Measurements from ENCODE around the gene ZBP1.
A peak's percentile ranks its signal among the peaks of the same experiment; 100 is the strongest.

ZBP1 gene

GRCh38 chr20:57616143-57616951 lies 3.9 kb downstream of the ZBP1 start:
- no peak for DNase-seq

DNA sequence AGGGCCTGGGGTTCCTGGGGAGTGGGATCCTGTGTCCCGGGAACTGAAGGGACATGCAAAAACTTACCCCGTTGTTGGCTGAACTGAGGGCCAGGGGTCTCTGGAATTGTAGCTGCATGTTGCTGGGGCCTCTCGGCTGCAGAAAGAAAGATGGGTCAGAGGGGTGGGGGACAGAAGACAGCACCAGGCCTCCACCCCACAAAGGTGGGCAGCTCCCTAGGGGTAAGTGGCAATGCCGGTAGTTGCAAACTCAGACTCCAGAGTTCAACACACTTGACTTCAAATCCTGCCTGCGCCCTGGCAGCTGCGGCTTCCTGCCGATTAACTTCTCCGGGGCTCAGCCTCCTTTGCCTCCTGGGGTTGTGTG lies 4.8 kb downstream of the ZBP1 start:
- no peak for DNase-seq

GRCh38 chr20:57614490-57615444 lies 5.5 kb downstream of the ZBP1 start:
- no peak for DNase-seq

DNA sequence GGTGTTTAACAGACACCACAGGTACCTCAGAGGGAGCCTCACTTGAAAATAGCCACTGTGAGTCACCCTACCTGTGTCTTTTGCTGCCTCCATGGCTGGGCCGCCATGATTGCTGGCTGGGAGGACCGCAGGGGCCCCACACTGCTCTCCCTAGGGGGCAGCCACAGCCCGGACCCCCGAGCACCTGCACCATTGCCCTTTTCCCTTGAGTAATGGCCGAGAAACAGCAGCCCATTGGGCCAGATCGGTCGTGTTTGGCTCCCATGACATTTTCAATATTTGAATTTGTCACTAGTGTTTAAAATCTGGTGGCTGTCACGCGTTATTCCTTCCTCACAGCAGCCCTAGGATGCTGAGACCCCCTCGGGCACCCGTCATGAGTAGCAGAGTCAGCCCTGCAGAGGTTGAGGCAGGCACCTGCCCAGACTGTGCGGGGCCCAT lies 6.7 kb downstream of the ZBP1 start:
- no peak for DNase-seq

GRCh38 chr20:57612916-57613315 lies 7.3 kb downstream of the ZBP1 start:
- no peak for DNase-seq

- no peak for DNase-seq
These were observed 7.8 kb downstream of the ZBP1 start for GRCh38 chr20:57612436-57612835.

GRCh38 chr20:57611586-57612311 lies 8.5 kb downstream of the ZBP1 start:
- DNase-seq, result no peak

DNA sequence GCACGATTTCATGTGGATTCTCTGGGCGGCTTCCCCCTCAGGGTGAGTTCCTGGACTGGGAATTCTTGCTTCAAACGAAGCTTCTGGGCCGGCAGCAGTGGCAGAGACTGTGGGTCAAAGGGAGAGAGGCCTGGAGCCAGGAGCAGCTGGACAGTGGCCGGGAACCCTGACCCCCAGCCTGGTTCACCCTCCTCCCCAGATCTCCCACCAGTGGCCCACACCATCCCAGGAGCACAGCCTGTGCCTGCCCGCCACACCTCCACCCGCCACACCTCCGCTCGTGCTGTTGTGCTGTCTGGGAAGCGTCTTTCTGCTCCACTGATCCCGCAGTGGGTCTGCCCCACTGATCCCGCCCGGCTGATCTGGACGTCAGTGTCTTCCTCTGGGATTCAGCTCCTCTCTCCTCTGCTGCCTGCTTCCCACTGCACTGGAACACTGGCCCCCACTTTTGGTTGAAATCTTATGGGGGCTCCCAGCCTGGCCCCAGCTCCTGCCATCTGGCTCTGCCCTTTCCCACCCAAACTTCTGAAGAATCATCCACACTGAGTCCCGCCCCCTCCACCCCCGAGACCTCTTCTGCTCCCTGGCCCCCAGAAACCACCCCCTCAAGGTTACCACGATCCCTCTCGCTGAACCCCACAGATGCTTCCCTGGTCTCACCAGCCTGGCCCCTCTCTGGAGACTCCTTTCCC lies 9.8 kb downstream of the ZBP1 start:
- no peak for DNase-seq

DNA sequence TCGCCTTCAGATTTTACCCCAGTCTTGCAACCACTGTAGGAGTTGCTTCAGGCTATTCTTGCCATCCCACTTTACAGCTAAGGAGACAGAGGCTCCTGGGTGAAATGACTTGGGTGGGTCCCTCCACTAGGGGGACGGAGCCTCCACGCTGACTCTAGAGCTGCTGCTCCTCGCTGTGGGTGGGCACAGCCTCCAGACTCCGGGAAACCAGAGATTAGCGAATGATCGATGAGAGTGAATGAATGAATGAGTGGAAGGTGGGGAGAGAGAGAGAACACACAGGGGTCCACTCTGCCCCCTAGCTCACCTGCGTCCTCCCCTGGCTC lies 10.4 kb downstream of the ZBP1 start:
- DNase-seq, result no peak

DNA sequence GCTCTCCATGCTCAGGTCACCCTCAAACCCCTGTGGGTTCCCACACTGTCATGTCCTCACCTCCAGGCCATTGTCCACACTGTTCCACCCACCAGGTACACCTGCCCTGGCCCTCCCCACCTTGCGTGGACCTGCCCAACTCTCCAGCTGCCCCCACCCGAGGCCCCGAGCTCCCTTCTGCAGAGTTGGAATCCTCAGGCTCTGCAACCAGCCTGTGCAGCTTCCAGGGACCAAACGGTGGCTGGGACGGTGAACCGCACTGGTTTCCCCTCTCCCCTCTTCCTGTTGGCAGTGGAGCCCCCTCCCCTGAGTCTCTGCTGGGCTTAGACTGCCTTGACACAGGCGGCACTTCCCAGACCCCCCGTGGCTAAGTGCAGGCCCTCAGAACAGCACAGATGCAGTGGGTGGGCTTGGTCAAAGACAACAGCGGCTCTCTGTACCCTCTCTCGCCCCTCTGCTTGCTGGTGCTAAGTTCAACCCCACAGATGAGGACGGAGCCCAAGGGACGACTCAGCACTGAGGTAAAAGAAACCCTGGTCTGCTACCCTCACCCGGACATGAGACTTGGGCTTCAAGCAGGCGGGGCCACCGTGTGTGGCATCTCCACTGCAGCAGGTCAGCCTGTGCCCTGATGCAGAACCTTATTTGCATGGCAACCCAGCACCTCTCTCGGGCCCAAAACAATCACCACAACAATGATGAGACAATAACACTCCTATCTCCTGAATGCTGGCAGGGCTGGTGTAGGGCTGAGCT lies 11.0 kb downstream of the ZBP1 start:
- no peak for DNase-seq

DNA sequence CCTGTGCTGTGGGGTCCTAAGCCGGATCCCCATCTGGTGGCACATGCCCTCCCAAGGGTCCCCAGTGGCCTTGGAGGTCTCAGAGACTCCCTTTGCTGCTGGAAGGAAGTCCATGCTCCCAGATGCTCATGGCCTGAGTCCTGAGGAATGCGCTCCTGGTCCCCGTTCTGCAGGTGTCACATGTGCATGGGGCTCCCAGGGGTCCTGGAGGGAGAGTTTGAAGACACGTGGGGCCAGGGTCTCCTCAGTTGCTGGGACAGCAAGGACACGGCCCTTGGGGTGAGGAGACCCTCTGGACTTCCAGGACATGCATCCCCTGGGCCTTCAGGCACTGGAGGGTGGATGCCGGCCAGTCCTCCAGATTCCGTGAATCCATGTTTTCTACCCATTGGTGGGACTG lies 11.7 kb downstream of the ZBP1 start:
- no peak for DNase-seq

GRCh38 chr20:57605878-57606277 lies 14.3 kb downstream of the ZBP1 start:
- DNase-seq, result no peak

DNA sequence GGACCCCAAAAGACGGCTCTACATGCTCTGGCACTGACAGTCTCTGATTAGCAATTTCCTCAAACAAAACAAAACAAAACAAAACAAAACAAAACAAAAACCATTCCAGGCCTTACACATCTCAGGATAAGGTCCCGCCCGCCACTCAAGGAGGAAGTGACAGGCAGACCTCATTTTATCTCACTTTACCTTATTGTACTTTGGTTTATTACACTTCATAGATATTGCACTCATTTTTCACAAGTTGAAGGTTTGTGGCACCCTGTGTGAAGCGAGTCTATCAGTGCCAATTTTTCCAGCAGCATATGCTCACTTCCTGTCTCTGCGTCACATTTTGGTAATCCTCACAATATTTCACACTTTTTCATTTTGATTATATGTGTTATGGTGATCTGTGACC lies 15.2 kb downstream of the ZBP1 start:
- DNase-seq, result peak; percentile 65

GRCh38 chr20:57603120-57603519 lies 17.1 kb downstream of the ZBP1 start:
- no peak for DNase-seq

DNA sequence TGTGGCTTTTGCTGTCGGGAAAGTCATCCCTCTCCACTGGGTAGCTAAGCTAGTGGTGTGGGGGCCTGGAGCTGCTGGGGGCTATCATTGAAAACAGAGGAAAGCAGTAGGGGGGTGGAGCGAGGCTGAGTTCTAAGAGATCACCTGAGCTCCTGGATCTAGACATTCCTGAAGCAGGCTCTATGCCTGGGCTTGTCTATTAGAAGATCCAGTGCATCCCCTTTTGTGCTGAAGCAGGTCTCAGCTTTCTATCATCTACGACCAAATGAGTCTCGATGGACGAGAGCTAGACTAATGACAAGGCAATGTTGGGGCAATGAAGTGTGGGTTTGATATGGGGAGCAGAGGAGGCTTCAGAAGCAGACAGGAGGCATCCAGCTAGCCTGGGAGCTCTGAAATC lies 18.5 kb downstream of the ZBP1 start:
- DNase-seq, result no peak

DNA sequence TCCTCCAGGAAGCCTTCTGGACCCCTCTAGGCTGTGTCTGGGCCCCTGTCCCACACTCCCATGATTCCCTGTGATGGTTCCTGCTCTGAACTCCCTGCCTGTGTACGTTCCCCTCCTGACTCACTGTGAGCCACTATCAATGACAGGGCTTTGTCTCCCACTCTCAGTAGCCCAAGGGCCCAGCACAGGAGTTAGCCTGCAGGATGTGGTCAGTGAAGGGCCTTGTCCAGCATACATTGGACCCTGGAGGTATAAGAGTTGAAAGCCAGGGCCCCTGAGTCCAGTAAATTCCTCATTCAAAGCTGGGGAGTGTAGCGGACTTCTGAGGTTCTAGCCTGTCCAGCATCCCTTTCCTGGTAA lies 19.0 kb downstream of the ZBP1 start:
- DNase-seq, result no peak

DNA sequence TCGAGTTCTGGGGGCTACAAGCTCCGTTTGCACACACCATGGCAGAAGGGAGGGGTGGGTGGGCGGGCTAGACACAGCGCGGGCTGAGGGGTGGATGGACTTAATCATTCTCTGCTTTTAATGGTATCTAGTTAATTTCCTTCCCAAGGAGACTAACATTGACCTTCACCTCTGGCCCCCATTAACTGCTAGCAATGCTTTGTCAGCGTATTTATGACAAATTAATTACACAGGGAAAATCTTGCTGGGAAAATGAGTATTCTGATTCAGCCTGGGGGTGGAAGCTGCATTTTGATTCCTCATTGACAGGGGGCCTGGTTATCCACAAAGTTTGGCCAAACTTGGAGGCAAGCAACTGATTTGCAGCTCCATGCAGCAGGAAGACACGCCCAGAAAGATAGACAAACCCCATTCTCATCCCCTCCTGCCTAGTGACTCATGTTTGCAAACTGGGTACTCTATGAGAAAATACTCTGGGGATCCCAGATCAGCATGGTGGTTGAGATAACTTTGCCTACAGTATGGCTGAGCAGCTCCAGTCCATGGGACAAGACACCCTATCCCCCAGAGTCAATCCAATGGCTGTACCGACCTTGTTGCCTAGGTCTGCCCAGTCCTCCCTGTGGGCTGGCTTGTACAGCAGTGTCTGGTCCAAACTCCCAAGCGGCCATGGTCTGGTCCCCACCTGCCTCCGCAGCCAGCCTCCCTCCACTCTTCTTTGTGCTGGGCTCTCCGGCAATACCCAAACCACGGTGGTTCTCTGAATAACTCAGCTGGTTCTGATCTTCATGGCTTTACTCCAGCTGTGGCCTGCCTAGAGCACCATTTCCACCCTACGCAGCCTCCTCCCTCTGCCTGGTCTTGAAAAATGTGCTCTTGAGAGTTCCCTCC lies 19.7 kb downstream of the ZBP1 start:
- DNase-seq, result peak; percentile 42

- DNase-seq, result no peak
These were observed 21.7 kb downstream of the ZBP1 start for GRCh38 chr20:57598491-57598890.

GRCh38 chr20:57598060-57598459 lies 22.2 kb downstream of the ZBP1 start:
- no peak for DNase-seq

DNA sequence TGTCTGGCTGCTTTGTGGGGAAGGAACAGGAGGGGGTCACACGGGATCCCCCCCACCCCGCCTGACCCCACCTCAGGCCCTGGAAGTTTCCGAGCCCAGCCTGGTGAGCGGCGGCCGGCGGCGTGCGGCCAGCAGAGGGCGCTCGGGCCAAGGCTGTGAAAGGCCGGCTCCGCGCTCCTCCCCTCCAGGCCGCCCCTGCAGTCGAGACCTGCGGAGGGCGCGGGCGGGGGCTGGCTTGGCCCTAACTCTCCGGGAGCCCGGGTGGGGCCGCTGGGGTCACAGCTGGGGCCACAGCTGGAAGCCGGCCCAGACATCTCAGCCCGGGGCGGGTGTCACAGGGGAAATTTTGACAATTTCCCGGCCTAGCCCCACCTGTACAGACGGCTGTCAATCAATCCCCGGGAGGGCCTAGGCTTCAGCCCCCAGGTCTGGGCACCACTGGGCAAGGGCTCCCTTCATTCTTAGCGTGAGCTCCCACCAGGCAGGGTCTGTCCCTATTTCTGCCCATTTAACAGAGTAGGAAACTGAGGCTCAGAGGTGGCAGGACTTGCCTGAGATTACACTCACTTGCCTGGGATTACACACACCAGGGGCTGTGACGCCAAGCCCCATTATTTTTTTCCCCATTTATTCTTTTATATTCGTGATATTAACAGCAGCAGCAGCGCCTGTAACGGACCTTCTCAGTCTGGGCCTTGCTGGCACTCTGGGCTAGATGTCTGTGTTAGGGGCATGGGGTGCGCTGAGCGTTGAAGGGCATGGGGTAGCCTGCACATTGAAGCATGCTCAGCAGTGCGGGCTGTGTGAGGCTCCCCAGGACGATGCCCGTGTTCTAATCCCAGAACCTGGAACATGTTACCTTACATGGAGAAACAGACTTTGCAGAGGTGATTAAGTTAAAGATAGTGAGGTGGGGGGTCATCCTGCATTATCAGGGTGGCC lies 23.0 kb downstream of the ZBP1 start:
- DNase-seq, result peak; percentile 77
